Naive B cell (primary cell): Measurements from ENCODE around the gene C20orf141. TPM values are rescaled to one million over a fixed set of nuclear protein-coding genes. Genes with fewer than 3 reads are reported as not detected.
"Not testable (repeated sequence)": the region's sequence is repeated elsewhere in the genome, so short reads cannot be mapped to it uniquely, and the experiment has no call there.

Source experiments
- ATAC-seq, 2 donors: fragments of 150-1000 bp; cut with Tn5 transposase; 2 replicates each; pipeline ENCODE4 v1.10.0; 2021; ENCODE audit warnings: low read depth in 2 of 2, mild to moderate bottlenecking in 2 of 2, moderate library complexity in 2 of 2
- DNase-seq: peaks from one replicate; pipeline ENCODE4 v3.0.0; 2022
- H3K27ac Mint-ChIP-seq, 6 donors: one replicate each; pipeline ENCODE4 v1.8.0; 2020 to 2022; ENCODE audit warnings: mild to moderate bottlenecking in 6 of 6, mixed read lengths in 6 of 6, moderate library complexity in 5 of 6, inconsistent platforms in 2 of 6
- H3K27me3 Mint-ChIP-seq, 3 donors: one replicate each; pipeline ENCODE4 v1.8.0; 2021 to 2022; ENCODE audit warnings: mixed read lengths in 3 of 3, mild to moderate bottlenecking in 1 of 3
- H3K36me3 Mint-ChIP-seq, 2 donors: one replicate each; pipeline ENCODE4 v1.8.0; 2020 to 2022; ENCODE audit warnings: mixed read lengths in 2 of 2, inconsistent platforms in 1 of 2, mild to moderate bottlenecking in 1 of 2
- H3K4me1 Mint-ChIP-seq, 3 donors: one replicate each; pipeline ENCODE4 v1.8.0; 2020 to 2022; ENCODE audit warnings: mixed read lengths in 3 of 3, inconsistent platforms in 1 of 3, mild to moderate bottlenecking in 1 of 3, moderate library complexity in 1 of 3
- H3K4me3 Mint-ChIP-seq, 8 donors: one replicate each; pipeline ENCODE4 v1.8.0; 2020 to 2022; ENCODE audit warnings: mild to moderate bottlenecking in 8 of 8, mixed read lengths in 8 of 8, moderate library complexity in 8 of 8, inconsistent platforms in 2 of 8
- H3K9me3 Mint-ChIP-seq, 7 donors: one replicate each; pipeline ENCODE4 v1.8.0; 2020 to 2022; ENCODE audit warnings: mixed read lengths in 7 of 7, mild to moderate bottlenecking in 5 of 7, inconsistent platforms in 2 of 7, moderate library complexity in 1 of 7
- polyA plus RNA-seq, 6 donors: library from polyadenylated mRNA; unstranded; fragments of 300-500 nt; fragmentation: Illumina TruSeq; gene quantifications; one replicate each; pipeline ENCODE4 v1.2.3, GENCODE V29; 2021; ENCODE audit warnings: low read depth in 6 of 6

C20orf141 gene, protein sequence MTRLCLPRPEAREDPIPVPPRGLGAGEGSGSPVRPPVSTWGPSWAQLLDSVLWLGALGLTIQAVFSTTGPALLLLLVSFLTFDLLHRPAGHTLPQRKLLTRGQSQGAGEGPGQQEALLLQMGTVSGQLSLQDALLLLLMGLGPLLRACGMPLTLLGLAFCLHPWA
- polyA plus RNA-seq: not detected

DNA sequence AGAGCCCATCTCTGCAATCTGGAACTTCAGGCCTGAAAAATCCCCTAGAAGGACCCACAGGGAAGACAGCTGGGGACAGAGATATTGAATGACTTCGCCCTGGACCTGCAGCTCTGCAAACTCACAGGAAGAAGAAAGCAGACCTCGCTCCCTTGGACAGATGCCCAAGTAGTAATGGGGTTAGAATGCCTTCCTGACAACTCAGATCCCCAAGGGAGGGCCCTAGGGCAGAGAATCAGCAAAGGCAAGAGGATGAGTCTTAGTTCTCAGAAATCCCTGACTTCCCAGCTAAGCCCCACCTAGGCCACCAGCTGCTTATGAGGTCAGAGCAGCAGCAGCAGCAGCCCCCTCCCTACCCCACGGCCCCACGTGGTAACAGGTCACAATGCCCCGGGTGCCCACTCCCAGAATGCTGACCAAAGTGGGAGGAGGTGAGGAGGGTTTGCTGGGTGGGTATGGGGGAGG, at the start of gene C20orf141:
Gene C20orf141 (plus strand): TSS at position 401 of the 465 bp plus-strand sequence. CDS start 198 bp downstream, outside the sequence.
- Mint-ChIP-seq H3K27me3 (peaks cover 26 to 82% (median 60%) of the 10 kb centered on the region in 3 donors), H3K4me3 (no peak within 1 kb of the TSS), H3K27ac (peak within 1 kb of the TSS in 2 of 6 donors; percentile 53 to 73), H3K4me1 (peaks cover 0 to under 1% (median 0%) of the 10 kb centered on the region in 3 donors), H3K9me3 (peaks cover 5 to 25% (median 12%) of the 10 kb centered on the region in 7 donors), H3K36me3 (peaks cover 0 to 18% of the 10 kb centered on the region in 2 donors)
- ATAC-seq (no peak), DNase-seq (no peak)

- Mint-ChIP-seq H3K27ac (no peak overlapping the region), H3K4me3 (no peak overlapping the region), H3K27me3 (peaks cover 8 to 66% (median 53%) of the 10 kb centered on the region in 3 donors)
Measured at GRCh38 chr20:2767768-2768631, 46.8 kb upstream of the C20orf141 start.

GRCh38 chr20:2768632-2769015, 46.2 kb upstream of the C20orf141 start:
- DNase-seq: no peak
- H3K27ac Mint-ChIP-seq: no peak overlapping the region
- no peak for ATAC-seq
- no peak overlapping the region for H3K4me3 Mint-ChIP-seq
- no peaks in the 10 kb centered on the region for H3K36me3 Mint-ChIP-seq
- H3K27me3 Mint-ChIP-seq: peaks cover 8 to 61% (median 54%) of the 10 kb centered on the region in 3 donors
- H3K9me3 Mint-ChIP-seq: no peaks in the 10 kb centered on the region
- no peaks in the 10 kb centered on the region for H3K4me1 Mint-ChIP-seq

More at GRCh38 chr20:2767768-2768631, 46.8 kb upstream of the C20orf141 start:
- H3K9me3 Mint-ChIP-seq: no peaks in the 10 kb centered on the region
- DNase-seq (no peak), ATAC-seq (no peak)
- H3K4me1 Mint-ChIP-seq: no peaks in the 10 kb centered on the region
- H3K36me3 Mint-ChIP-seq: no peaks in the 10 kb centered on the region

DNA sequence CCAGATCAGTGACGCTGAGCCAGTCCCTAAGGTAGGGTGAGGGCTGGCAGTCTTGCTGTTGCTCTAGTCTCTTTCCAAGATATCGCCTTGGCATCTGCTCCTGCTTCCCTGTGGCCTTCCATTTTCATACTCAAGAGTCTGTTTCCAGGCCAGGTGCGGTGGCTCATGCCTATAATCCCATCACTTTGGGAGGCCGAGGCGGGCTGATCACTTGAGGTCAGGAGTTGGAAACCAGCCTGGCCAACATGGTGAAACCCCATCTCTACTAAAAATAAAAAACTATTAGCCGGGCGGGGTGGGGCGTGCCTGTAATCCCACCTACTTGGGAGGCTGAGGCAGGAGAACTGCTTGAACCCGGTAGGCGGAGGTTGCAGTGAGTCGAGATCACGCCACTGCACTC, 44.7 kb upstream of the C20orf141 start:
- not testable (repeated sequence) for H3K9me3 Mint-ChIP-seq, H3K4me3 Mint-ChIP-seq

DNA sequence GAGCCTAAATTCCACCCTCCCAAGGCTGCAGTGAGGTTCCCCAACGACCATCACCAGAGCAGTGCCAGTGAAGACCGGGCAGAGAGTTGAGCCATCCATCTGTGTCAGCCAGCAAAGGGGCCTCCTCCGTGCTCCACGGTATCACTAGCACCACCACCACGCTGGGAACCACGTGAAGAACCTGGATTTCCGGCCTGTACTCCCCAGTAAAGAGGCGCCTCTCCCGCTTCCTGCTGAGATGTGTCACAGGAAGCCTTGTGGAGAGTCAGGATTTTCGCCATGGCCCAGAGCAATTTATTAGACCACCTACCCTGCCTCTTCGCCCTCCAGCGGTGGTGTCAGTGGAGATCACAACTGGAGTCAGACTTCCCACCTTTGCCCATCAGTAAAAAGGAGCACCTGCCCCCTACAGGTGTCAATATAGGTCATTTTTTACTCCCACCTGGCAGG, 43.1 kb upstream of the C20orf141 start:
- no peak overlapping the region for H3K4me3 Mint-ChIP-seq
- no peaks in the 10 kb centered on the region for H3K36me3 Mint-ChIP-seq
- ATAC-seq (no peak), DNase-seq (no peak)
- no peaks in the 10 kb centered on the region for H3K4me1 Mint-ChIP-seq
- H3K27me3 Mint-ChIP-seq: peaks cover 13 to 60% (median 54%) of the 10 kb centered on the region in 3 donors
- H3K9me3 Mint-ChIP-seq: peaks cover 0 to 8% (median 0%) of the 10 kb centered on the region in 7 donors
- no peak overlapping the region for H3K27ac Mint-ChIP-seq

More for the DNA sequence above, 44.7 kb upstream of the C20orf141 start:
- H3K27me3 Mint-ChIP-seq: peaks cover 13 to 58% (median 52%) of the 10 kb centered on the region in 3 donors
- ATAC-seq, H3K4me1 Mint-ChIP-seq, H3K27ac Mint-ChIP-seq, H3K36me3 Mint-ChIP-seq, DNase-seq: not testable (repeated sequence)

- H3K4me3 Mint-ChIP-seq: no peak overlapping the region
- no peaks in the 10 kb centered on the region for H3K4me1 Mint-ChIP-seq
- H3K36me3 Mint-ChIP-seq: no peaks in the 10 kb centered on the region
- DNase-seq (no peak), ATAC-seq (no peak)
- no peak overlapping the region for H3K27ac Mint-ChIP-seq
- peaks cover 18 to 50% (median 37%) of the 10 kb centered on the region in 3 donors for H3K27me3 Mint-ChIP-seq
- peaks cover 0 to 13% (median 0%) of the 10 kb centered on the region in 7 donors for H3K9me3 Mint-ChIP-seq
Measured at GRCh38 chr20:2773812-2774211, 41.0 kb upstream of the C20orf141 start.

- Mint-ChIP-seq H3K27ac (no peak overlapping the region), H3K9me3 (peaks cover 0 to 13% (median 2%) of the 10 kb centered on the region in 7 donors), H3K36me3 (no peaks in the 10 kb centered on the region), H3K27me3 (peaks cover 18 to 43% (median 23%) of the 10 kb centered on the region in 3 donors), H3K4me1 (no peaks in the 10 kb centered on the region), H3K4me3 (no peak overlapping the region)
- ATAC-seq: no peak
- DNase-seq: no peak
Measured at GRCh38 chr20:2775139-2775538, 39.6 kb upstream of the C20orf141 start.

DNA sequence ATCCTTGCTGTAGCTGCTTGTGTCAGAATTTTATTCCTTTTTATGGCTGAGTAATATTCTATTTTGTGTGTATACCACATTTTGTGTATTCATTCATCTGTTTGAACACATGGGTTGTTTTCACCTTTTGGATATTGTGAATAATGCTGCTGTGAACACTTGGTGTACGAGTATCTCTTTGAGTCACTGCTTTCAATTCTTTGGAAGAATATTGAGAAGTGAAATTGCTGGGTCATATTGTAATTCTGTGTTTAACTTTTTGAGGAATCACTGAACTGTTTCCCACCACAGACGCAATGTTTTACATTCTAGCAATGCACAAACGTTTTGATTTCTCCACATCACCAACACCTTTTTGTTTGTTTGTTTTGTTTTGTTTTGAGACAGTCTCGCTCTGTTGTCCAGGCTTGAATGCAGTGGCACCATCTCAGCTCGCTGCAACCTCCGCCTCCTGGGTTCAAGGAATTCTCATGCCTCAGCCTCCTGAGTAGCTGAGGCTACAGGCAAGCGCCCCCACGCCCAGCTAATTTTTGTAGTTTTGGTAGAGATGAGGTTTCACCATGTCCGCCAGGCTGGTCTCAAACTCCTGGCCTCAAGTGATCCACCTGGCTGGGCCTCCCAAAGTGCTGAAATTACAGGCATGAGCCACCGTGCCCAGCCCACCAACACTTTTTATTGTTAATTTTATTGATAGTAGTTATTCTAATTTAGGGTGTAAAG, 36.0 kb upstream of the C20orf141 start:
- Mint-ChIP-seq H3K27ac (no peak overlapping the region), H3K4me1 (no peaks in the 10 kb centered on the region), H3K27me3 (peaks cover 16 to 34% (median 29%) of the 10 kb centered on the region in 3 donors), H3K36me3 (no peaks in the 10 kb centered on the region), H3K9me3 (peaks cover 0 to 13% (median 2%) of the 10 kb centered on the region in 7 donors), H3K4me3 (peak overlapping the region in 1 of 8 donors; percentile 7)
- no peak for DNase-seq
- no peak for ATAC-seq

- H3K4me1 Mint-ChIP-seq: no peaks in the 10 kb centered on the region
- H3K27ac Mint-ChIP-seq: no peak overlapping the region
- no peak overlapping the region for H3K4me3 Mint-ChIP-seq
- ATAC-seq: no peak
- H3K9me3 Mint-ChIP-seq: peaks cover 0 to 12% (median 0%) of the 10 kb centered on the region in 7 donors
- peaks cover 8 to 29% (median 28%) of the 10 kb centered on the region in 3 donors for H3K27me3 Mint-ChIP-seq
- H3K36me3 Mint-ChIP-seq: no peaks in the 10 kb centered on the region
- no peak for DNase-seq
Measured at GRCh38 chr20:2780948-2781347, 33.8 kb upstream of the C20orf141 start.

DNA sequence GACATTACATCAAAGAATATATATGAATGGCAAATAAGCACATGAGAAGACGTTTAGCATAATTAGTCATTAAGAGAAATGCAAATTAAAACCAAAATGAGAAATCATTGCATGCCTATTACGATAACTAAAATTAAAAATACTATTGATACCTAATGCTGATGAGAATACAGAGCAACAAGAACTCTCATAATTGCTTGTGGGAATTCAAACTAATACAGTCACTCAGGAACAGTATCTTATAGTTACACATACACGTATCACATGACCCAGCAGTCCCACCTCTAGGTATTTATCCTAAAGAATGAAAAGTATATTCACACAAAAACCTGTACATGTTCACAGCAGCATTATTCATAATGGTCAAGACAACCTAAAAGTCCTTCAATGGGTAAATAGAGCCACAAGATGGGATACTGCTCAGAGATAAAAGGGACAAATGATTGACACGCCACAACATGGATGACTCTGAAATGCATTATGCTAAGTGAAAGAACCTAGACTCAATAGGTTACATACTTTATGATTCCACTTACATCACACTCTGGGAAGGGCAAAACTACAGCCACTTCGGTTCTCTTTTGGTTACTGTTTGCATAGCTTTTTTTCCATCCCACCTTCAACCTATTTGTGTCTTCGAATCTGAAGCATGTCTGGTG, 30.8 kb upstream of the C20orf141 start:
- H3K9me3 Mint-ChIP-seq: peaks cover 0 to 6% (median 3%) of the 10 kb centered on the region in 7 donors
- H3K27ac Mint-ChIP-seq: no peak overlapping the region
- H3K4me3 Mint-ChIP-seq: no peak overlapping the region
- H3K36me3 Mint-ChIP-seq: no peaks in the 10 kb centered on the region
- no peaks in the 10 kb centered on the region for H3K4me1 Mint-ChIP-seq
- no peak for DNase-seq
- no peak for ATAC-seq
- H3K27me3 Mint-ChIP-seq: peaks cover 15 to 30% (median 20%) of the 10 kb centered on the region in 3 donors

- Mint-ChIP-seq H3K9me3 (peaks cover 0 to 3% (median 0%) of the 10 kb centered on the region in 7 donors), H3K36me3 (no peaks in the 10 kb centered on the region), H3K27ac (no peak overlapping the region), H3K4me1 (no peaks in the 10 kb centered on the region), H3K4me3 (no peak overlapping the region), H3K27me3 (peaks cover 27 to 52% (median 44%) of the 10 kb centered on the region in 3 donors)
- ATAC-seq (no peak), DNase-seq (no peak)
Measured at GRCh38 chr20:2793471-2793870, 21.3 kb upstream of the C20orf141 start.

- DNase-seq (no peak), ATAC-seq (no peak)
- Mint-ChIP-seq H3K9me3 (no peaks in the 10 kb centered on the region), H3K4me3 (no peak overlapping the region), H3K36me3 (no peaks in the 10 kb centered on the region), H3K27me3 (peaks cover 24 to 59% (median 44%) of the 10 kb centered on the region in 3 donors), H3K27ac (no peak overlapping the region), H3K4me1 (peaks cover 5 to 7% (median 6%) of the 10 kb centered on the region in 3 donors)
Measured at GRCh38 chr20:2794202-2794748, 20.5 kb upstream of the C20orf141 start.
